Suppressor macrophage treated with lipopolysaccharide for 1 hour (primary cell): ENCODE results near the gene YBX3.

Source experiments
- DNase-seq, 3 donors: peaks; one replicate each; pipeline ENCODE4 v3.0.0-alpha.2; 2020 to 2022

YBX3 gene

GRCh38 chr12:10721651-10722501 lies 1.2 kb downstream of the YBX3 start:
- DNase-seq = peak; percentile 95 to 98 (median 96)

GRCh38 chr12:10720974-10721650 lies 2.0 kb downstream of the YBX3 start:
- no peak for DNase-seq

- no peak for DNase-seq
Measured at GRCh38 chr12:10719482-10719881, 3.6 kb downstream of the YBX3 start.

- peak in 2 of 3 donors; percentile 15 to 27 for DNase-seq
Measured at GRCh38 chr12:10718279-10718821, 4.8 kb downstream of the YBX3 start.

GRCh38 chr12:10717410-10717809 lies 5.7 kb downstream of the YBX3 start:
- DNase-seq = no peak

- DNase-seq = no peak
Measured at GRCh38 chr12:10716704-10717315, 6.3 kb downstream of the YBX3 start.

GRCh38 chr12:10716277-10716676 lies 6.8 kb downstream of the YBX3 start:
- DNase-seq = no peak

GRCh38 chr12:10715491-10715890 lies 7.6 kb downstream of the YBX3 start:
- DNase-seq = no peak

- no peak for DNase-seq
Measured at GRCh38 chr12:10709808-10710207, 13.3 kb downstream of the YBX3 start.

- no peak for DNase-seq
Measured at GRCh38 chr12:10708862-10709261, 14.3 kb downstream of the YBX3 start.

GRCh38 chr12:10705655-10706054 lies 17.5 kb downstream of the YBX3 start:
- no peak for DNase-seq

GRCh38 chr12:10701843-10702242 lies 21.3 kb downstream of the YBX3 start:
- no peak for DNase-seq

GRCh38 chr12:10701131-10701681 lies 21.9 kb downstream of the YBX3 start:
- DNase-seq = no peak

GRCh38 chr12:10700581-10700980 lies 22.5 kb downstream of the YBX3 start:
- DNase-seq = no peak

- DNase-seq = no peak
Measured at GRCh38 chr12:10697862-10698261, 25.3 kb downstream of the YBX3 start.

- no peak for DNase-seq
Measured at GRCh38 chr12:10697156-10697555, 26.0 kb downstream of the YBX3 start.

GRCh38 chr12:10690906-10691305 lies 32.2 kb downstream of the YBX3 start:
- DNase-seq = no peak

- no peak for DNase-seq
Measured at GRCh38 chr12:10689146-10689545, 34.0 kb downstream of the YBX3 start.

GRCh38 chr12:10688042-10688441 lies 35.1 kb downstream of the YBX3 start:
- no peak for DNase-seq

GRCh38 chr12:10673659-10674384 lies 49.3 kb downstream of the YBX3 start, which contains the start of gene STYK1:
TSS of gene STYK1 (minus strand) at chr12:10674052. CDS start at chr12:10634618, 39,434 bp downstream.
- peak; percentile 34 to 59 (median 35) for DNase-seq

GRCh38 chr12:10672231-10672868 lies 50.8 kb downstream of the YBX3 start:
- DNase-seq = no peak

GRCh38 chr12:10669533-10669932 lies 53.6 kb downstream of the YBX3 start:
- DNase-seq = no peak
